Lower leg skin (tissue), 4 donors: ENCODE measurements around the gene FUT2. TPM values are rescaled to one million over a fixed set of nuclear protein-coding genes. Genes with fewer than 3 reads are reported as not detected.
A peak's percentile ranks its signal among the peaks of the same experiment; 100 is the strongest.
"Not testable (repeated sequence)": the region's sequence is repeated elsewhere in the genome, so short reads cannot be mapped to it uniquely, and the experiment has no call there.

ENCODE experiments used
- DNase-seq, 2 donors: peaks; one replicate each; pipeline ENCODE4 v3.0.0-alpha.2; 2019; ENCODE audit warnings: low spot score in 2 of 2
- H3K4me3 ChIP-seq: fragments of 200-600 bp; sonication (generic); 2 replicates; pipeline ENCODE4 v1.5.1; 2017; ENCODE audit warnings: mild to moderate bottlenecking, low read depth; ENCODE audit not compliant: poor library complexity, severe bottlenecking
- CTCF ChIP-seq, 3 donors: fragments of 450-650 bp; IDR thresholded peaks; one replicate each; pipeline ENCODE4 v1.5.1; 2016; ENCODE audit warnings: antibody characterized with exemption in 3 of 3, mild to moderate bottlenecking in 3 of 3, moderate library complexity in 2 of 3
- POLR2A ChIP-seq, 2 donors: fragments of 450-650 bp; IDR thresholded peaks; one replicate each; pipeline ENCODE4 v1.6.1; 2016 to 2017; ENCODE audit warnings: antibody characterized with exemption in 2 of 2, mild to moderate bottlenecking in 1 of 2, moderate library complexity in 1 of 2
- WGBS, 2 donors: methylation state at CpG; one replicate each; pipeline ENCODE4 v1.1.5; 2018; 5-methylcytosine and 5-hydroxymethylcytosine counted together
- intact Hi-C: fragments of 100-400 bp; cut with DNase I; formaldehyde crosslinking; loops from one replicate; pipeline ENCODE4 v1.15.0; 2023; ENCODE audit warnings: low total_unique reads
- total RNA-seq, 4 donors: library from RNA; depleted of rRNA; stranded (reverse); fragments of >200 nt; gene quantifications; one replicate each; pipeline ENCODE4 v1.1.0, GENCODE V29; 2016

Gene FUT2
- total RNA-seq, 4 donors from 2014 or later: 8.5 to 14.9 (median 11.5) TPM

- no peak for TF ChIP-seq POLR2A (IDR thresholded peaks at IDR 0.05)
- TF ChIP-seq CTCF (IDR thresholded peaks at IDR 0.05): no peak
- H3K4me3 ChIP-seq: no peak overlapping the region
- 80% methylated on average over 9 of the region's 9 CpGs for WGBS, 2 donors
- DNase-seq: no peak
- intact Hi-C loops: no loop called here
Observed at GRCh38 chr19:48685583-48685982, 10.2 kb upstream of the FUT2 start.

- no peak overlapping the region for H3K4me3 ChIP-seq
- no peak for TF ChIP-seq CTCF (IDR thresholded peaks at IDR 0.05)
- TF ChIP-seq POLR2A (IDR thresholded peaks at IDR 0.05): no peak
- WGBS, 2 donors: 79 to 87% methylated on average over 3 of the region's 3 CpGs
- intact Hi-C loops: no loop called here
- DNase-seq: no peak
Observed at GRCh38 chr19:48686088-48686487, 9.7 kb upstream of the FUT2 start.

GRCh38 chr19:48686637-48687036, 9.1 kb upstream of the FUT2 start:
- 92% methylated on average over 7 of the region's 7 CpGs for WGBS, 2 donors
- intact Hi-C loops, DNase-seq, H3K4me3 ChIP-seq: not testable (repeated sequence)

- TF ChIP-seq CTCF (IDR thresholded peaks at IDR 0.05) (no peak), POLR2A (IDR thresholded peaks at IDR 0.05) (no peak)
- intact Hi-C loops: no loop called here
- no peak overlapping the region for H3K4me3 ChIP-seq
- DNase-seq: no peak
- WGBS, 2 donors: 91 to 93% methylated on average over 3 of the region's 3 CpGs
Observed at GRCh38 chr19:48687776-48688175, 8.0 kb upstream of the FUT2 start.

GRCh38 chr19:48689449-48689848, 6.3 kb upstream of the FUT2 start:
- TF ChIP-seq POLR2A (IDR thresholded peaks at IDR 0.05): no peak
- no peak for TF ChIP-seq CTCF (IDR thresholded peaks at IDR 0.05)
- 38 to 45% methylated on average over 7 of the region's 7 CpGs for WGBS, 2 donors
- no peak overlapping the region for H3K4me3 ChIP-seq
- no peak for DNase-seq
- intact Hi-C loops: no loop called here

GRCh38 chr19:48693629-48694028, 2.1 kb upstream of the FUT2 start:
- intact Hi-C loops, H3K4me3 ChIP-seq, DNase-seq: not testable (repeated sequence)
- 89% methylated on average over 9 of the region's 9 CpGs for WGBS, 2 donors

- intact Hi-C loops: no loop called here
- no peak for TF ChIP-seq CTCF (IDR thresholded peaks at IDR 0.05)
- TF ChIP-seq POLR2A (IDR thresholded peaks at IDR 0.05): no peak
- DNase-seq: no peak
- H3K4me3 ChIP-seq: peak overlapping the region; percentile 4
- WGBS, 2 donors: 6 to 8% methylated on average over 33 of the region's 34 CpGs
Observed at GRCh38 chr19:48696353-48697010, 711 bp downstream of the FUT2 start.
